Mesenchymal stem cell (in vitro differentiated cells and primary cell): ENCODE data around the gene ZNRF2.

Experiments used
- DNase-seq: peaks from one replicate; pipeline ENCODE4 v3.0.0-alpha.2; 2013
- H2AFZ ChIP-seq: one replicate; pipeline ENCODE4 v1.6.1; 2013; ENCODE audit warnings: low read depth, mild to moderate bottlenecking, control low read depth, inconsistent platforms, low read length, moderate library complexity
- H2AK5ac ChIP-seq: 2 replicates; pipeline ENCODE4 v1.6.1; 2013; ENCODE audit warnings: low read length, moderate library complexity, mild to moderate bottlenecking, inconsistent platforms; ENCODE audit not compliant: severe bottlenecking
- H2BK120ac ChIP-seq: one replicate; pipeline ENCODE4 v1.6.1; 2013; ENCODE audit warnings: low read depth, mild to moderate bottlenecking, inconsistent platforms, low read length, moderate library complexity
- H2BK12ac ChIP-seq, 2 experiments: one replicate each; pipeline ENCODE4 v1.6.1; 2013; ENCODE audit warnings: inconsistent platforms in 2 of 2, low read length in 2 of 2, mild to moderate bottlenecking in 2 of 2, moderate library complexity in 2 of 2, control low read depth in 1 of 2
- H2BK15ac ChIP-seq: one replicate; pipeline ENCODE4 v1.6.1; 2013; ENCODE audit warnings: mild to moderate bottlenecking, low read depth, inconsistent platforms; ENCODE audit not compliant: poor library complexity, severe bottlenecking
- H2BK5ac ChIP-seq: 2 replicates; pipeline ENCODE4 v1.6.1; 2013; ENCODE audit warnings: low read depth, mild to moderate bottlenecking, low read length, control low read depth, inconsistent platforms; ENCODE audit not compliant: poor library complexity, severe bottlenecking
- H3K14ac ChIP-seq, 2 experiments: one replicate each; pipeline ENCODE4 v1.6.1; 2013; ENCODE audit warnings: inconsistent platforms in 2 of 2, low read length in 2 of 2, control low read depth in 1 of 2, mild to moderate bottlenecking in 1 of 2, moderate library complexity in 1 of 2
- H3K18ac ChIP-seq, 2 experiments: one replicate each; pipeline ENCODE4 v1.6.1; 2013; ENCODE audit warnings: inconsistent platforms in 2 of 2, low read length in 2 of 2, control low read depth in 1 of 2, low read depth in 1 of 2, mild to moderate bottlenecking in 1 of 2
- H3K23ac ChIP-seq, 2 experiments: one replicate each; pipeline ENCODE4 v1.6.1; 2013; ENCODE audit warnings: inconsistent platforms in 2 of 2, low read length in 2 of 2, mild to moderate bottlenecking in 2 of 2, moderate library complexity in 2 of 2, control low read depth in 1 of 2
- H3K27ac ChIP-seq: 2 replicates; pipeline ENCODE4 v1.5.1; 2013; ENCODE audit warnings: mild to moderate bottlenecking, moderate library complexity, low read length, control low read depth, inconsistent platforms; ENCODE audit not compliant: poor library complexity, severe bottlenecking
- H3K27me3 ChIP-seq, 2 experiments: 2 replicates each; pipeline versions ENCODE4 v1.6.1 to v1.7.0; 2013; ENCODE audit warnings: low read length in 2 of 2, mild to moderate bottlenecking in 2 of 2, moderate library complexity in 2 of 2, control low read depth in 1 of 2, inconsistent platforms in 1 of 2; ENCODE audit not compliant: control insufficient read depth in 1 of 2, insufficient read depth in 1 of 2
- H3K36me3 ChIP-seq, 2 experiments: 2 replicates each; pipeline versions ENCODE4 v1.6.1 to v1.7.0; 2013; ENCODE audit warnings: low read length in 2 of 2, control low read depth in 1 of 2, inconsistent platforms in 1 of 2, low read depth in 1 of 2, mild to moderate bottlenecking in 1 of 2; ENCODE audit not compliant: insufficient read depth in 2 of 2, control insufficient read depth in 1 of 2
- H3K4ac ChIP-seq, 2 experiments: one replicate each; pipeline ENCODE4 v1.6.1; 2013; ENCODE audit warnings: inconsistent platforms in 2 of 2, low read length in 2 of 2, mild to moderate bottlenecking in 2 of 2, moderate library complexity in 2 of 2, control low read depth in 1 of 2, low read depth in 1 of 2
- H3K4me1 ChIP-seq: 2 replicates; pipeline ENCODE4 v1.6.1; 2013; ENCODE audit warnings: low read depth, low read length, control low read depth; ENCODE audit not compliant: control insufficient read depth, insufficient read depth
- H3K4me2 ChIP-seq: 2 replicates; pipeline ENCODE4 v1.6.1; 2013; ENCODE audit warnings: low read length, mild to moderate bottlenecking, inconsistent platforms; ENCODE audit not compliant: poor library complexity, severe bottlenecking
- H3K4me3 ChIP-seq, 2 experiments: 2 replicates each; pipeline versions ENCODE4 v1.5.1 to v1.7.0; 2013; ENCODE audit warnings: low read length in 2 of 2, mild to moderate bottlenecking in 2 of 2, control low read depth in 1 of 2, low read depth in 1 of 2; ENCODE audit not compliant: insufficient read depth in 1 of 2
- H3K79me1 ChIP-seq: replicated peaks from 2 replicates; pipeline ENCODE4 v1.6.1; 2013; ENCODE audit warnings: mild to moderate bottlenecking, control low read depth, low read length, inconsistent platforms; ENCODE audit not compliant: poor library complexity, severe bottlenecking
- H3K9ac ChIP-seq: 2 replicates; pipeline ENCODE4 v1.7.0; 2013; ENCODE audit warnings: mild to moderate bottlenecking, low read length, moderate library complexity
- H3K9me3 ChIP-seq: 2 replicates; pipeline ENCODE4 v1.7.0; 2013; ENCODE audit warnings: mild to moderate bottlenecking, low read length; ENCODE audit not compliant: control insufficient read depth
- H4K8ac ChIP-seq: one replicate; pipeline ENCODE4 v1.6.1; 2013; ENCODE audit warnings: inconsistent platforms, mild to moderate bottlenecking, low read length, moderate library complexity
- H4K91ac ChIP-seq: one replicate; pipeline ENCODE4 v1.6.1; 2013; ENCODE audit warnings: mild to moderate bottlenecking, low read length, inconsistent platforms
- WGBS: methylation state at CpG from one replicate; pipeline ENCODE4 v1.1.7; 2013; ENCODE audit warnings: mixed read lengths; 5-methylcytosine and 5-hydroxymethylcytosine counted together

Gene ZNRF2

GRCh38 chr7:30269490-30269889, 14.9 kb upstream of the ZNRF2 start:
- no peak overlapping the region for H4K8ac ChIP-seq
- no peak overlapping the region for H3K4me3 ChIP-seq
- H2BK12ac ChIP-seq = no peak overlapping the region
- no peak overlapping the region for H3K9ac ChIP-seq
- H3K27ac ChIP-seq = no peak overlapping the region
- H3K4me2 ChIP-seq = no peak overlapping the region
- H3K36me3 ChIP-seq = no peaks in the 10 kb centered on the region
- no peaks in the 10 kb centered on the region for H3K4me1 ChIP-seq
- peaks cover 0 to 28% of the 10 kb centered on the region in 2 experiments for H3K27me3 ChIP-seq
- H2BK120ac ChIP-seq = no peak overlapping the region
- H3K18ac ChIP-seq = no peak overlapping the region
- no peak overlapping the region for H3K14ac ChIP-seq
- H3K9me3 ChIP-seq = no peaks in the 10 kb centered on the region
- H2BK5ac ChIP-seq = no peak overlapping the region
- H3K23ac ChIP-seq = no peak overlapping the region
- H2AK5ac ChIP-seq = no peak overlapping the region
- 42% methylated on average over 2 of the region's 2 CpGs for WGBS
- H2AFZ ChIP-seq = no peak overlapping the region
- H3K79me1 ChIP-seq = no peaks in the 10 kb centered on the region
- no peak for DNase-seq
- no peak overlapping the region for H2BK15ac ChIP-seq
- H4K91ac ChIP-seq = no peak overlapping the region
- no peak overlapping the region for H3K4ac ChIP-seq

GRCh38 chr7:30270921-30271320, 13.5 kb upstream of the ZNRF2 start:
- H3K27ac ChIP-seq = no peak overlapping the region
- H2AK5ac ChIP-seq = no peak overlapping the region
- H3K4ac ChIP-seq = no peak overlapping the region
- H2BK120ac ChIP-seq = no peak overlapping the region
- no peaks in the 10 kb centered on the region for H3K36me3 ChIP-seq
- no peak overlapping the region for H2BK12ac ChIP-seq
- no peak overlapping the region for H3K14ac ChIP-seq
- H2BK15ac ChIP-seq = no peak overlapping the region
- WGBS = 77% methylated on average over 3 of the region's 4 CpGs
- H3K18ac ChIP-seq = no peak overlapping the region
- no peak overlapping the region for H4K8ac ChIP-seq
- DNase-seq = no peak
- H3K4me3 ChIP-seq = no peak overlapping the region
- no peaks in the 10 kb centered on the region for H3K79me1 ChIP-seq
- H2BK5ac ChIP-seq = no peak overlapping the region
- no peak overlapping the region for H3K23ac ChIP-seq
- peaks cover 0 to 28% of the 10 kb centered on the region in 2 experiments for H3K27me3 ChIP-seq
- no peaks in the 10 kb centered on the region for H3K9me3 ChIP-seq
- no peak overlapping the region for H4K91ac ChIP-seq
- no peak overlapping the region for H3K4me2 ChIP-seq
- H3K9ac ChIP-seq = no peak overlapping the region
- H2AFZ ChIP-seq = no peak overlapping the region
- no peaks in the 10 kb centered on the region for H3K4me1 ChIP-seq

GRCh38 chr7:30272126-30272525, 12.3 kb upstream of the ZNRF2 start:
- H3K23ac ChIP-seq = no peak overlapping the region
- H2AK5ac ChIP-seq = no peak overlapping the region
- DNase-seq = no peak
- H3K36me3 ChIP-seq = no peaks in the 10 kb centered on the region
- H3K9ac ChIP-seq = no peak overlapping the region
- H3K79me1 ChIP-seq = no peaks in the 10 kb centered on the region
- H2BK15ac ChIP-seq = no peak overlapping the region
- H3K14ac ChIP-seq = no peak overlapping the region
- H3K4me2 ChIP-seq = no peak overlapping the region
- no peak overlapping the region for H2AFZ ChIP-seq
- no peak overlapping the region for H2BK120ac ChIP-seq
- no peak overlapping the region for H2BK12ac ChIP-seq
- H4K8ac ChIP-seq = no peak overlapping the region
- H3K27ac ChIP-seq = no peak overlapping the region
- H3K27me3 ChIP-seq = peaks cover 0 to 28% of the 10 kb centered on the region in 2 experiments
- H3K4me1 ChIP-seq = no peaks in the 10 kb centered on the region
- H2BK5ac ChIP-seq = no peak overlapping the region
- 72% methylated on average over 2 of the region's 2 CpGs for WGBS
- H4K91ac ChIP-seq = no peak overlapping the region
- H3K4ac ChIP-seq = no peak overlapping the region
- no peak overlapping the region for H3K18ac ChIP-seq
- H3K9me3 ChIP-seq = no peaks in the 10 kb centered on the region
- H3K4me3 ChIP-seq = no peak overlapping the region

- no peak overlapping the region for H2AFZ ChIP-seq
- H3K36me3 ChIP-seq = no peaks in the 10 kb centered on the region
- H2BK5ac ChIP-seq = no peak overlapping the region
- H3K79me1 ChIP-seq = no peaks in the 10 kb centered on the region
- no peak overlapping the region for H2BK12ac ChIP-seq
- H3K14ac ChIP-seq = no peak overlapping the region
- H2BK15ac ChIP-seq = no peak overlapping the region
- no peak overlapping the region for H3K9ac ChIP-seq
- no peak for DNase-seq
- no peak overlapping the region for H2BK120ac ChIP-seq
- no peak overlapping the region for H2AK5ac ChIP-seq
- H3K27me3 ChIP-seq = peaks cover 0 to 31% of the 10 kb centered on the region in 2 experiments
- no peak overlapping the region for H4K91ac ChIP-seq
- H3K18ac ChIP-seq = no peak overlapping the region
- no CpG with 5 or more reads among the region's 2 CpGs for WGBS
- no peak overlapping the region for H4K8ac ChIP-seq
- no peak overlapping the region for H3K23ac ChIP-seq
- no peak overlapping the region for H3K4me2 ChIP-seq
- no peaks in the 10 kb centered on the region for H3K4me1 ChIP-seq
- H3K9me3 ChIP-seq = no peaks in the 10 kb centered on the region
- H3K27ac ChIP-seq = no peak overlapping the region
- H3K4me3 ChIP-seq = no peak overlapping the region
- H3K4ac ChIP-seq = no peak overlapping the region
Measured at GRCh38 chr7:30273552-30273951, 10.8 kb upstream of the ZNRF2 start.
